Natural killer cell (primary cell): ENCODE measurements around the gene CCDC136. TPM values are rescaled to one million over a fixed set of nuclear protein-coding genes. Genes with fewer than 3 reads are reported as not detected.

Experiments
- ATAC-seq, 3 donors: fragments of 150-1000 bp in 2 of 3; fragments of 200-7000 bp in 1 of 3; cut with Tn5 transposase; 1 replicate in 1 of 3; 2 replicates in 2 of 3; pipeline ENCODE4 v1.10.0; 2021; ENCODE audit warnings: mild to moderate bottlenecking in 2 of 3, moderate library complexity in 2 of 3
- DNase-seq, 2 donors: peaks; one replicate each; pipeline versions ENCODE4 v3.0.0 to v3.0.0-alpha.2; 2013 to 2021; ENCODE audit warnings: mixed read lengths in 1 of 2
- H3K27ac ChIP-seq: one replicate; pipeline ENCODE4 v1.5.1; 2013; ENCODE audit warnings: mild to moderate bottlenecking, low read length
- H3K27me3 ChIP-seq: one replicate; pipeline ENCODE4 v1.6.1; 2013; ENCODE audit warnings: low read length; ENCODE audit not compliant: control insufficient read depth, insufficient read depth
- H3K36me3 ChIP-seq: one replicate; pipeline ENCODE4 v1.6.1; 2013; ENCODE audit warnings: low read length; ENCODE audit not compliant: control insufficient read depth, insufficient read depth
- H3K4me1 ChIP-seq: one replicate; pipeline ENCODE4 v1.6.1; 2013; ENCODE audit warnings: low read length; ENCODE audit not compliant: control insufficient read depth, insufficient read depth
- H3K4me3 ChIP-seq: one replicate; pipeline ENCODE4 v1.5.1; 2013; ENCODE audit warnings: low read length
- H3K9me3 ChIP-seq: one replicate; pipeline ENCODE4 v1.6.1; 2013; ENCODE audit warnings: low read length; ENCODE audit not compliant: control insufficient read depth, insufficient read depth
- H3K27ac Mint-ChIP-seq, 2 donors: one replicate each; pipeline ENCODE4 v1.8.0; 2022; ENCODE audit warnings: mild to moderate bottlenecking in 2 of 2, mixed read lengths in 2 of 2, moderate library complexity in 1 of 2
- H3K27me3 Mint-ChIP-seq, 2 donors: one replicate each; pipeline ENCODE4 v1.8.0; 2022; ENCODE audit warnings: low read depth in 2 of 2, mixed read lengths in 2 of 2
- H3K36me3 Mint-ChIP-seq: one replicate; pipeline ENCODE4 v1.8.0; 2022; ENCODE audit warnings: mixed read lengths
- H3K4me1 Mint-ChIP-seq, 2 donors: one replicate each; pipeline ENCODE4 v1.8.0; 2022; ENCODE audit warnings: mixed read lengths in 2 of 2
- H3K4me3 Mint-ChIP-seq: one replicate; pipeline ENCODE4 v1.8.0; 2022; ENCODE audit warnings: mild to moderate bottlenecking, moderate library complexity, mixed read lengths
- H3K9me3 Mint-ChIP-seq, 2 donors: one replicate each; pipeline ENCODE4 v1.8.0; 2022; ENCODE audit warnings: mixed read lengths in 2 of 2
- WGBS: methylation state at CpG from one replicate; pipeline ENCODE4 v1.1.7; 2013; ENCODE audit warnings: missing lambda C conversion rate; ENCODE audit not compliant: insufficient coverage; 5-methylcytosine and 5-hydroxymethylcytosine counted together
- intact Hi-C: fragments of 100-400 bp; cut with micrococcal nuclease; formaldehyde crosslinking; loops from one replicate; pipeline ENCODE4 v1.14.2; 2022
- total RNA-seq, 4 donors: library from RNA; stranded (reverse); fragments of 120-200 nt in 1 of 4; gene quantifications; one replicate each; pipeline versions ENCODE4 v1.2.3 to v1.2.4, GENCODE V29; 2013 to 2022
- TF ChIP-seq, protein P1 (sequence below): fragments of 200-600 bp; IDR thresholded peaks from one replicate; pipeline ENCODE4 v1.8.0; 2022; ENCODE audit warnings: antibody characterized with exemption

CCDC136 gene
- total RNA-seq, 3 donors from 2014 or later (not counting 1 experiment from before 2014, with no cell fraction given) = 10.9 to 17.5 (median 13.2) TPM

DNA sequence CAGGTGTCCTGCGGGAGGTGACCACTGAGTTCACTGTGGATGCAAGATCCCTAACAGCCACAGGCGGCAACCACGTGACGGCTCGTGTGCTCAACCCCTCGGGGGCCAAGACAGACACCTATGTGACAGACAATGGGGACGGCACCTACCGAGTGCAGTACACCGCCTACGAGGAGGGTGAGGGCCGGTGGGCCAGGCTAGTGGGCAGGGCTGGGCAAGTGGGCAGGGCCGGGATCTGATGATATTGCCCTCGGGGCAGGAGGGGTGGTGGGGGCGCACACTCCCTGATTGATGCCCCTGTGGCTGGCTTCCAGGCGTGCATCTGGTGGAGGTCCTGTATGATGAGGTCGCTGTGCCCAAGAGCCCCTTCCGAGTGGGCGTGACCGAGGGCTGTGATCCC lies 54.2 kb downstream of the CCDC136 start:
- ATAC-seq (no peak), DNase-seq (no peak)
- intact Hi-C loops = no loop called here
- H3K9me3 ChIP-seq = no peaks in the 10 kb centered on the region
- 90% methylated on average over 19 of the region's 19 CpGs for WGBS
- TF ChIP-seq, protein P1, sequence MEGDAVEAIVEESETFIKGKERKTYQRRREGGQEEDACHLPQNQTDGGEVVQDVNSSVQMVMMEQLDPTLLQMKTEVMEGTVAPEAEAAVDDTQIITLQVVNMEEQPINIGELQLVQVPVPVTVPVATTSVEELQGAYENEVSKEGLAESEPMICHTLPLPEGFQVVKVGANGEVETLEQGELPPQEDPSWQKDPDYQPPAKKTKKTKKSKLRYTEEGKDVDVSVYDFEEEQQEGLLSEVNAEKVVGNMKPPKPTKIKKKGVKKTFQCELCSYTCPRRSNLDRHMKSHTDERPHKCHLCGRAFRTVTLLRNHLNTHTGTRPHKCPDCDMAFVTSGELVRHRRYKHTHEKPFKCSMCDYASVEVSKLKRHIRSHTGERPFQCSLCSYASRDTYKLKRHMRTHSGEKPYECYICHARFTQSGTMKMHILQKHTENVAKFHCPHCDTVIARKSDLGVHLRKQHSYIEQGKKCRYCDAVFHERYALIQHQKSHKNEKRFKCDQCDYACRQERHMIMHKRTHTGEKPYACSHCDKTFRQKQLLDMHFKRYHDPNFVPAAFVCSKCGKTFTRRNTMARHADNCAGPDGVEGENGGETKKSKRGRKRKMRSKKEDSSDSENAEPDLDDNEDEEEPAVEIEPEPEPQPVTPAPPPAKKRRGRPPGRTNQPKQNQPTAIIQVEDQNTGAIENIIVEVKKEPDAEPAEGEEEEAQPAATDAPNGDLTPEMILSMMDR = no peak
- H3K4me1 ChIP-seq = peaks cover 3% of the 10 kb centered on the region
- H3K36me3 ChIP-seq = no peaks in the 10 kb centered on the region
- no peak overlapping the region for H3K4me3 Mint-ChIP-seq
- no peaks in the 10 kb centered on the region for H3K27me3 ChIP-seq
- H3K4me3 ChIP-seq = no peak overlapping the region
- H3K27ac ChIP-seq = no peak overlapping the region
- H3K36me3 Mint-ChIP-seq = no peaks in the 10 kb centered on the region
- no peak overlapping the region for H3K27ac Mint-ChIP-seq
- H3K27me3 Mint-ChIP-seq = no peaks in the 10 kb centered on the region
- no peaks in the 10 kb centered on the region for H3K9me3 Mint-ChIP-seq
- H3K4me1 Mint-ChIP-seq = no peaks in the 10 kb centered on the region

DNA sequence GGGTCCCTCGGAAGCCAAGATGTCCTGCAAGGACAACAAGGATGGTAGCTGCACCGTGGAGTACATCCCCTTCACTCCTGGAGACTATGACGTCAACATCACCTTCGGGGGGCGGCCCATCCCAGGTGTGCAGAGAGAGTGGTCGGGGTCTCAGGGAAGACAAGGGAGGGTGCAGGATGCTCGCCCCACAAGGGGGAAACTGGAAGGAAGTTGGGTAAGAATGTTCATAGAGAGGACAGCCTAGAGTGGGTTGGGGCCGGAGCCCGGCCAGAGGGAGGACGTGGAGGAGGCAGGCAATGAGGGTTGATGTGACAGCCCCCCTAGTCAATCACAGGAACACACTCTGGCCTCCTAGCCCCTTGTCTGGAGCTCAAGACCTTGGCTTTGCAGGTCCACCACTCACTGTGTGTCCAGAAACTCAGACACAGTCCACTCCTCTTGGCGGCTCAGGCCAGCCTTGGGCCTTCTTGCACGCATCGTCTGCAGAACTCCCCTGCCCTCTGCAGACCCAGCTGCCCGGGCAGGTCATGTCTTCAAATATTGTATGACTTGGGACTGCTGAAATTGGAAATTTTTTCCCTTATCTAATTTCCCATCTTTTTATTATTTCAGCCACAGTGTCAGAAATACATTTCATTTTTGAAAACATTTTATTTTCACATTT lies 55.1 kb downstream of the CCDC136 start:
- no peaks in the 10 kb centered on the region for H3K36me3 ChIP-seq
- H3K27me3 ChIP-seq = no peaks in the 10 kb centered on the region
- DNase-seq = no peak
- no peak overlapping the region for H3K27ac ChIP-seq
- Mint-ChIP-seq H3K4me3 (no peak overlapping the region), H3K36me3 (no peaks in the 10 kb centered on the region), H3K4me1 (no peaks in the 10 kb centered on the region), H3K27ac (no peak overlapping the region), H3K9me3 (no peaks in the 10 kb centered on the region), H3K27me3 (no peaks in the 10 kb centered on the region)
- TF ChIP-seq, protein P1 = no peak
- intact Hi-C loops = no loop called here
- WGBS = 90% methylated on average over 14 of the region's 14 CpGs
- no peaks in the 10 kb centered on the region for H3K9me3 ChIP-seq
- H3K4me3 ChIP-seq = no peak overlapping the region
- peaks cover 3% of the 10 kb centered on the region for H3K4me1 ChIP-seq
- no peak for ATAC-seq

DNA sequence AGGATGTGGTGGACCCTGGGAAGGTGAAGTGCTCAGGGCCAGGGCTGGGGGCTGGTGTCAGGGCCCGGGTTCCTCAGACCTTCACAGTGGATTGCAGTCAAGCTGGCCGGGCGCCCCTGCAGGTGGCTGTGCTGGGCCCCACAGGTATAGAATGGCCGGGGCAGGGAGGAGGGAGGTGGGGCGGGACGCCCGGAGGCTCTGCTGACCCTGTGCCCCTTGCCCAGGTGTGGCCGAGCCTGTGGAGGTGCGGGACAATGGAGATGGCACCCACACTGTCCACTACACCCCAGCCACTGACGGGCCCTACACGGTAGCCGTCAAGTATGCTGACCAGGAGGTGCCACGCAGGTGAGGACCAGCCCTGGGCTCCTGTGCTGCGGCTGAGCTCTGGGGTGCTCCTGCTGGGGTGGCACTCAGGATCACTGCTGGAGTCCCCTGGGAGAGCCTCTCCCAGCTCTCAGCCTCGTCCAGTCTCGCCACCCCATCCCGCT lies 56.0 kb downstream of the CCDC136 start:
- H3K36me3 ChIP-seq = no peaks in the 10 kb centered on the region
- no peaks in the 10 kb centered on the region for H3K9me3 ChIP-seq
- no peak overlapping the region for H3K27ac Mint-ChIP-seq
- H3K4me1 Mint-ChIP-seq = no peaks in the 10 kb centered on the region
- no peaks in the 10 kb centered on the region for H3K27me3 ChIP-seq
- H3K4me3 ChIP-seq = no peak overlapping the region
- H3K9me3 Mint-ChIP-seq = no peaks in the 10 kb centered on the region
- H3K36me3 Mint-ChIP-seq = no peaks in the 10 kb centered on the region
- TF ChIP-seq, protein P1 = no peak
- H3K4me3 Mint-ChIP-seq = no peak overlapping the region
- intact Hi-C loops = no loop called here
- no peaks in the 10 kb centered on the region for H3K27me3 Mint-ChIP-seq
- WGBS = 92% methylated on average over 17 of the region's 17 CpGs
- ATAC-seq (peak in 1 of 3 donors; percentile 19), DNase-seq (no peak)
- H3K4me1 ChIP-seq = no peaks in the 10 kb centered on the region
- H3K27ac ChIP-seq = no peak overlapping the region
